ENCODE data around the gene PXMP4.
"Not testable (repeated sequence)": the region's sequence is repeated elsewhere in the genome, so short reads cannot be mapped to it uniquely, and the experiment has no call there.

Gene PXMP4

GRCh38 chr20:33701629-33702450 lies 18.3 kb downstream of the PXMP4 start:
- no peak for DNase-seq

GRCh38 chr20:33700696-33701441 lies 19.2 kb downstream of the PXMP4 start:
- not testable (repeated sequence) for DNase-seq

GRCh38 chr20:33698966-33699365 lies 21.1 kb downstream of the PXMP4 start:
- not testable (repeated sequence) for DNase-seq

- no peak for DNase-seq
These were observed 23.0 kb downstream of the PXMP4 start for GRCh38 chr20:33697129-33697528.

GRCh38 chr20:33696448-33696847 lies 23.7 kb downstream of the PXMP4 start:
- DNase-seq: no peak

GRCh38 chr20:33694639-33695012 lies 25.5 kb downstream of the PXMP4 start:
- DNase-seq: no peak

GRCh38 chr20:33693741-33694638 lies 26.1 kb downstream of the PXMP4 start:
- DNase-seq: no peak

- DNase-seq: no peak
These were observed 26.8 kb downstream of the PXMP4 start for GRCh38 chr20:33693289-33693688.

- DNase-seq: peak; percentile 39 to 77
These were observed 30.1 kb downstream of the PXMP4 start for GRCh38 chr20:33689973-33690372.

GRCh38 chr20:33689493-33689892 lies 30.6 kb downstream of the PXMP4 start:
- DNase-seq: no peak

GRCh38 chr20:33688938-33689424 lies 31.1 kb downstream of the PXMP4 start:
- no peak for DNase-seq

- DNase-seq: no peak
These were observed 31.8 kb downstream of the PXMP4 start for GRCh38 chr20:33687993-33688937.

GRCh38 chr20:33687370-33687915 lies 32.7 kb downstream of the PXMP4 start:
- DNase-seq: peak in 1 of 2 donors; percentile 25

- no peak for DNase-seq
These were observed 33.1 kb downstream of the PXMP4 start for GRCh38 chr20:33686984-33687366.

- peak; percentile 94 to 95 for DNase-seq
These were observed 33.8 kb downstream of the PXMP4 start, which contains the start of gene E2F1 for GRCh38 chr20:33686100-33686983. Gene E2F1, minus strand, starts transcription at chr20:33686385. Its CDS starts 121 bp downstream, at chr20:33686264.

- DNase-seq: peak; percentile 38 to 43
These were observed 34.6 kb downstream of the PXMP4 start for GRCh38 chr20:33685328-33686099.

- no peak for DNase-seq
These were observed 35.4 kb downstream of the PXMP4 start for GRCh38 chr20:33684533-33685327.

- no peak for DNase-seq
These were observed 38.3 kb downstream of the PXMP4 start for GRCh38 chr20:33681728-33682353.
